Gastroesophageal sphincter (tissue), 3 donors: ENCODE data around the gene DDX53.

Source experiments
- EP300 ChIP-seq: sonication (generic); formaldehyde crosslinking; IDR thresholded peaks from one replicate; pipeline ENCODE4 v1.6.1; 2017; ENCODE audit warnings: antibody characterized with exemption, mild to moderate bottlenecking
- POLR2A ChIP-seq, 2 donors: fragments of 450-650 bp; IDR thresholded peaks; one replicate each; pipeline ENCODE4 v1.6.1; 2017; ENCODE audit warnings: antibody characterized with exemption in 2 of 2, mild to moderate bottlenecking in 2 of 2, moderate library complexity in 1 of 2
- POLR2AphosphoS5 ChIP-seq: sonication (generic); formaldehyde crosslinking; IDR thresholded peaks from one replicate; pipeline ENCODE4 v1.6.1; 2017; ENCODE audit warnings: antibody characterized with exemption
- TF ChIP-seq, protein P1 (sequence below), 4 experiments: fragments of 200-600 bp in 2 of 4; fragments of 450-650 bp in 2 of 4; sonication (generic) in 1 of 4; IDR thresholded peaks; one replicate each; pipeline ENCODE4 v1.5.1; 2017 to 2019; ENCODE audit warnings: antibody characterized with exemption in 4 of 4, mild to moderate bottlenecking in 2 of 4, moderate library complexity in 2 of 4

- TF ChIP-seq, protein P1, sequence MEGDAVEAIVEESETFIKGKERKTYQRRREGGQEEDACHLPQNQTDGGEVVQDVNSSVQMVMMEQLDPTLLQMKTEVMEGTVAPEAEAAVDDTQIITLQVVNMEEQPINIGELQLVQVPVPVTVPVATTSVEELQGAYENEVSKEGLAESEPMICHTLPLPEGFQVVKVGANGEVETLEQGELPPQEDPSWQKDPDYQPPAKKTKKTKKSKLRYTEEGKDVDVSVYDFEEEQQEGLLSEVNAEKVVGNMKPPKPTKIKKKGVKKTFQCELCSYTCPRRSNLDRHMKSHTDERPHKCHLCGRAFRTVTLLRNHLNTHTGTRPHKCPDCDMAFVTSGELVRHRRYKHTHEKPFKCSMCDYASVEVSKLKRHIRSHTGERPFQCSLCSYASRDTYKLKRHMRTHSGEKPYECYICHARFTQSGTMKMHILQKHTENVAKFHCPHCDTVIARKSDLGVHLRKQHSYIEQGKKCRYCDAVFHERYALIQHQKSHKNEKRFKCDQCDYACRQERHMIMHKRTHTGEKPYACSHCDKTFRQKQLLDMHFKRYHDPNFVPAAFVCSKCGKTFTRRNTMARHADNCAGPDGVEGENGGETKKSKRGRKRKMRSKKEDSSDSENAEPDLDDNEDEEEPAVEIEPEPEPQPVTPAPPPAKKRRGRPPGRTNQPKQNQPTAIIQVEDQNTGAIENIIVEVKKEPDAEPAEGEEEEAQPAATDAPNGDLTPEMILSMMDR (IDR thresholded peaks at IDR 0.05): no peak
- TF ChIP-seq POLR2AphosphoS5 (no peak), POLR2A (IDR thresholded peaks at IDR 0.05) (no peak), EP300 (no peak)
Measured at GRCh38 chrX:23003116-23003515, 3.4 kb downstream of the DDX53 start.
